Body of pancreas (tissue), 4 donors: ENCODE results near the gene GIPC2.

ENCODE experiments used
- CTCF ChIP-seq, 7 experiments: fragments of 450-650 bp in 4 of 7; fragments of 200-600 bp in 3 of 7; sonication (generic) in 3 of 7; IDR thresholded peaks; one replicate each; pipeline ENCODE4 v1.5.1; 2016 to 2019; ENCODE audit warnings: antibody characterized with exemption in 7 of 7
- POLR2A ChIP-seq, 3 donors: fragments of 450-650 bp; IDR thresholded peaks; one replicate each; pipeline ENCODE4 v1.6.1; 2016; ENCODE audit warnings: antibody characterized with exemption in 3 of 3, mild to moderate bottlenecking in 2 of 3

DNA sequence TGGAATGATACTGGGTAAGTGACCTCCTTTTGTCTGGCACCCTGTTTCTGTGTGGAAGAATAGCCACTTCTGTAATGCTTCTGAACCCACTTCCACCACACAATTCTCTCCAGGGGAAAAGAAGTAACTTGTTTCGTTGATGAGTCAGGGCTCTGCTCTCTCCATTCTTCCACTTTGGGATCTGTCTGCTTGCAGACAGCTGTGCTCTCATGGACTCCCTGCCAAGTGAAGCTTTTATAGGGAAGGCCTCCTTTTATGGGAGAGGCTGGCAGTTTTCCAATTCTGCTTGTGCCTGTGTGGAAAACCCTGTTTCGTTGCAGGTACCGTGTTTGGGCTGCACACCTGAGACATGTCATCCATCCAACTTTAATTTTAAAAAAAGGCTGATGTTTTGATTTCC lies 130.7 kb downstream of the GIPC2 start:
- no peak for TF ChIP-seq CTCF (IDR thresholded peaks at IDR 0.05)
- no peak for TF ChIP-seq POLR2A (IDR thresholded peaks at IDR 0.05)
